Fibroblast of lung (primary cell): ENCODE measurements around the gene COL4A5. TPM values are rescaled to one million over a fixed set of nuclear protein-coding genes. Genes with fewer than 3 reads are reported as not detected.

ENCODE experiments used
- DNase-seq, 2 donors: peaks; one replicate each; pipeline versions ENCODE4 v3.0.0 to v3.0.0-alpha.2; 2010; ENCODE audit warnings: low read depth in 2 of 2
- H2AFZ ChIP-seq: 2 replicates; pipeline ENCODE4 v1.5.1; 2012; ENCODE audit warnings: low read length, control low read depth, inconsistent platforms
- H3K27ac ChIP-seq: 2 replicates; pipeline ENCODE4 v1.5.1; 2011; ENCODE audit warnings: low read length, control low read depth; ENCODE audit not compliant: insufficient read depth
- H3K27me3 ChIP-seq: 2 replicates; pipeline ENCODE4 v1.5.1; 2011; ENCODE audit warnings: mild to moderate bottlenecking, low read length; ENCODE audit not compliant: control insufficient read depth, insufficient read depth
- H3K36me3 ChIP-seq: 2 replicates; pipeline ENCODE4 v1.5.1; 2011; ENCODE audit warnings: low read length; ENCODE audit not compliant: control insufficient read depth, insufficient read depth
- H3K4me1 ChIP-seq: 2 replicates; pipeline ENCODE4 v1.5.1; 2011; ENCODE audit warnings: low read length; ENCODE audit not compliant: control insufficient read depth, insufficient read depth; ENCODE audit errors: extremely low read depth
- H3K4me2 ChIP-seq: 2 replicates; pipeline ENCODE4 v1.5.1; 2011; ENCODE audit warnings: low read length, control low read depth; ENCODE audit not compliant: insufficient read depth; ENCODE audit errors: extremely low read depth
- H3K4me3 ChIP-seq, 4 experiments: fragments of 200-600 bp in 1 of 4; sonication (generic) in 1 of 4; replicated peaks in 1 of 4; 2 replicates each; pipeline ENCODE4 v1.5.1; 2011 to 2016; ENCODE audit warnings: low read length in 4 of 4, low read depth in 3 of 4, mild to moderate bottlenecking in 3 of 4, control low read depth in 2 of 4, inconsistent platforms in 1 of 4, mixed read lengths in 1 of 4; ENCODE audit not compliant: insufficient read depth in 1 of 4; ENCODE audit errors: control extremely low read depth in 1 of 4
- H3K79me2 ChIP-seq: 2 replicates; pipeline ENCODE4 v1.5.1; 2012; ENCODE audit warnings: mild to moderate bottlenecking, low read length, inconsistent platforms; ENCODE audit not compliant: control insufficient read depth, insufficient read depth
- H3K9ac ChIP-seq: 2 replicates; pipeline ENCODE4 v1.5.1; 2011; ENCODE audit warnings: mild to moderate bottlenecking, low read length, control low read depth; ENCODE audit not compliant: insufficient read depth
- H3K9me3 ChIP-seq: 2 replicates; pipeline ENCODE4 v1.5.1; 2012; ENCODE audit warnings: low read depth, low read length; ENCODE audit not compliant: control insufficient read depth, insufficient read depth
- H4K20me1 ChIP-seq: 2 replicates; pipeline ENCODE4 v1.5.1; 2011; ENCODE audit warnings: low read length; ENCODE audit not compliant: control insufficient read depth, insufficient read depth; ENCODE audit errors: extremely low read depth
- EZH2 ChIP-seq: IDR thresholded peaks from 2 replicates; pipeline ENCODE4 v1.5.1; 2012; ENCODE audit warnings: low read length, control low read depth, mild to moderate bottlenecking; ENCODE audit errors: missing control alignments
- polyA plus RNA-seq, 2 donors: library from polyadenylated mRNA; depleted of rRNA in 1 of 2; stranded (reverse) in 1 of 2; unstranded in 1 of 2; fragments of >200 nt; gene quantifications; 2 replicates each; pipeline ENCODE4 v1.2.1, GENCODE V29; 2011 to 2012; ENCODE audit warnings: missing spikeins in 1 of 2
- total RNA-seq: library from RNA; depleted of rRNA; stranded (reverse); fragments of >200 nt; gene quantifications from 2 replicates; pipeline ENCODE4 v1.2.1, GENCODE V29; 2014
- TF ChIP-seq, protein P1 (sequence below), 2 donors: IDR thresholded peaks in 1 of 2; conservative IDR thresholded peaks in 1 of 2; 1 replicate in 1 of 2; 2 replicates in 1 of 2; pipeline ENCODE4 v1.5.1; 2011 to 2012; ENCODE audit warnings: low read length in 2 of 2, control low read depth in 1 of 2, inconsistent platforms in 1 of 2, low read depth in 1 of 2, mild to moderate bottlenecking in 1 of 2

Gene COL4A5
- total and polyA plus RNA-seq, 2 donors (not counting 1 experiment from before 2014, with no cell fraction given) = 4.9 to 54.7 TPM

DNA sequence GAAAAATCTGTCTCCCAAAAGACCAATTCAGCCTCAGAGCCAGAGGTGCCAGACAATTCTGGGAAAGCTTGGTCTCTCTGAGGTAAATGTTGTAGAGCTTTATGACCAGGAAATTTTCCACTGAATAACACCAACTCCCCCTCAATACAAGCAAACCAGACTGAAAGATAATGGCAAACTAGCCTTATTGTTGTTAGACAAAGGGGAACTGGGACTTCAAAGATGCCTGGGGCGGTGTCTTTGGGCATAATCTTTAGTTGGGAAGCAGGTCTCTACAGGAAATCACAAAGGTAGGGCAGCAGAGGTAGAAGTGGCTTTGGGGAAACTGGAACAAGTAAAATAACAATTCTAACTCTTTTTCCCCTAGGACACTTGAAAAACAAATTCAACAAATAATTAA is 13.4 kb upstream of the COL4A5 start:
- H3K27ac ChIP-seq = no peak overlapping the region
- H3K79me2 ChIP-seq = no peaks in the 10 kb centered on the region
- no peak for TF ChIP-seq EZH2
- TF ChIP-seq, protein P1, sequence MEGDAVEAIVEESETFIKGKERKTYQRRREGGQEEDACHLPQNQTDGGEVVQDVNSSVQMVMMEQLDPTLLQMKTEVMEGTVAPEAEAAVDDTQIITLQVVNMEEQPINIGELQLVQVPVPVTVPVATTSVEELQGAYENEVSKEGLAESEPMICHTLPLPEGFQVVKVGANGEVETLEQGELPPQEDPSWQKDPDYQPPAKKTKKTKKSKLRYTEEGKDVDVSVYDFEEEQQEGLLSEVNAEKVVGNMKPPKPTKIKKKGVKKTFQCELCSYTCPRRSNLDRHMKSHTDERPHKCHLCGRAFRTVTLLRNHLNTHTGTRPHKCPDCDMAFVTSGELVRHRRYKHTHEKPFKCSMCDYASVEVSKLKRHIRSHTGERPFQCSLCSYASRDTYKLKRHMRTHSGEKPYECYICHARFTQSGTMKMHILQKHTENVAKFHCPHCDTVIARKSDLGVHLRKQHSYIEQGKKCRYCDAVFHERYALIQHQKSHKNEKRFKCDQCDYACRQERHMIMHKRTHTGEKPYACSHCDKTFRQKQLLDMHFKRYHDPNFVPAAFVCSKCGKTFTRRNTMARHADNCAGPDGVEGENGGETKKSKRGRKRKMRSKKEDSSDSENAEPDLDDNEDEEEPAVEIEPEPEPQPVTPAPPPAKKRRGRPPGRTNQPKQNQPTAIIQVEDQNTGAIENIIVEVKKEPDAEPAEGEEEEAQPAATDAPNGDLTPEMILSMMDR (conservative IDR thresholded peaks at IDR 0.05 in 1 of 2, IDR thresholded peaks at IDR 0.05 in 1 of 2; ENCODE audit: low read depth in 1 of 2, low read length in 2 of 2) = no peak
- H3K9ac ChIP-seq = no peak overlapping the region
- no peak overlapping the region for H2AFZ ChIP-seq
- no peaks in the 10 kb centered on the region for H3K27me3 ChIP-seq
- no peaks in the 10 kb centered on the region for H3K36me3 ChIP-seq
- H3K4me3 ChIP-seq = no peak overlapping the region
- no peak for DNase-seq
- H4K20me1 ChIP-seq = no peaks in the 10 kb centered on the region
- no peaks in the 10 kb centered on the region for H3K4me1 ChIP-seq
- H3K4me2 ChIP-seq = no peak overlapping the region
- H3K9me3 ChIP-seq = no peaks in the 10 kb centered on the region

DNA sequence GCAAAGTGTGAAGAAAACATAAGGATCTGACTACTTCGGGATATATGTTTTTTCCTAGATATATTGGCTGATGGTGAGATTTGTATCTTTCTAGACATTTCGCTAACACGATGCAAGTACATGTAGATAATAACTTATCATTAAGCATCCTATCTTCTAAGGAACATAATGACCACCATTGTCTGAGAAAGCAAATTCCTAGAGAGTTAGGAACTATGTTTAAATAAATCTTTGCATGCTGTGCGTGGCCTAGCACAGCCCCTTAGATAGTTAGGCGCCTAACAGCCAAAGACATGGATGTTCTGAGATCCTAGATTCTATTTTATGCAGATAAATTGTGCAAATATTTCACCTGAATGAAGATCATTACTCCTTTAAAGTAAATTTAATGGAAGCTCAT is 4.4 kb upstream of the COL4A5 start:
- H3K9me3 ChIP-seq = no peaks in the 10 kb centered on the region
- H2AFZ ChIP-seq = no peak overlapping the region
- DNase-seq = no peak
- no peaks in the 10 kb centered on the region for H3K79me2 ChIP-seq
- H3K4me2 ChIP-seq = no peak overlapping the region
- no peaks in the 10 kb centered on the region for H3K4me1 ChIP-seq
- H3K36me3 ChIP-seq = no peaks in the 10 kb centered on the region
- TF ChIP-seq, protein P1 (conservative IDR thresholded peaks at IDR 0.05 in 1 of 2, IDR thresholded peaks at IDR 0.05 in 1 of 2; ENCODE audit: low read depth in 1 of 2, low read length in 2 of 2) = no peak
- H4K20me1 ChIP-seq = no peaks in the 10 kb centered on the region
- H3K27me3 ChIP-seq = no peaks in the 10 kb centered on the region
- no peak overlapping the region for H3K4me3 ChIP-seq
- no peak overlapping the region for H3K27ac ChIP-seq
- H3K9ac ChIP-seq = no peak overlapping the region

DNA sequence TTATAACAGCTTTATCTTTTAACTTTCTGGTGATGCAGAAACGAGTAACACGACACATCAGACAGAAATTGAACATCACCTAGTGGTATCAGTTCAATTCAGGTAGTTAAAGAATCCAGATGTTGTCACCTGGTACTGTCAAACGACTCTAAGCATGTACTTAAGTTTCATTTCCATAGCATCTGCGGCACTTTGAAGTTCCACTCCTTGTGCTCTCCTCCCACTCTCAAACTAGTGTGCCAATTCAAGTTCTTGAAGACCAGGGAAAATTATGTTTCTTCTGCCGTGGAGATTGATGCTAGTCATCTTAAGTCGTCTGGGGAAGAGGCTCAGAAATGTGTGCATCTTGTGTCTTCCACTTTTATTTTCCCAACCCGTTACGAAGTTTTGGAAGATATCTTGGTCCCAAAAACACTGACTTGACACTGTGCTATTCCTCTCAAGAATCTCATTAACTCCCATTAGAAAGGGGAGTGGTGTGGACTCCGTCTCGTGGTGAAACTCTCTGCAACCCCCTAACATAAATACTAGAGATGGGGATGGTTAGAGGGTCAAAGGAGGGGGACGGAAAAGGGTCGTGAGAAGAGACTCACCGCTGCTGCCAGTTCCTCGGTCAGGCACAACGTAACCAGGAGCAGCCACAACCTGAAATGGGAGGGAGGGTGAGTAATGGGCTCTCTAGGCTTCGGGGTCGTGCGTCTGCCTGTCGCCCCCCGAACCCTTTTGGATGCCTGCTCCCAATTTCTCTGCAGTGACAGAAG is 2.1 kb upstream of the COL4A5 start:
- no peaks in the 10 kb centered on the region for H3K79me2 ChIP-seq
- no peaks in the 10 kb centered on the region for H3K9me3 ChIP-seq
- TF ChIP-seq, protein P1 (conservative IDR thresholded peaks at IDR 0.05 in 1 of 2, IDR thresholded peaks at IDR 0.05 in 1 of 2; ENCODE audit: low read depth in 1 of 2, low read length in 2 of 2) = no peak
- no peak for TF ChIP-seq EZH2
- H3K4me2 ChIP-seq = peak overlapping the region; percentile 75
- peak overlapping the region; percentile 30 for H2AFZ ChIP-seq
- DNase-seq = no peak
- no peak overlapping the region for H3K9ac ChIP-seq
- peak overlapping the region; percentile 2 to 59 (median 40) for H3K4me3 ChIP-seq
- no peaks in the 10 kb centered on the region for H3K36me3 ChIP-seq
- no peaks in the 10 kb centered on the region for H3K4me1 ChIP-seq
- no peaks in the 10 kb centered on the region for H4K20me1 ChIP-seq
- H3K27ac ChIP-seq = no peak overlapping the region
- no peaks in the 10 kb centered on the region for H3K27me3 ChIP-seq
